ENCODE results near the gene ABCC3.
A peak's percentile ranks its signal among the peaks of the same experiment; 100 is the strongest.

DNA sequence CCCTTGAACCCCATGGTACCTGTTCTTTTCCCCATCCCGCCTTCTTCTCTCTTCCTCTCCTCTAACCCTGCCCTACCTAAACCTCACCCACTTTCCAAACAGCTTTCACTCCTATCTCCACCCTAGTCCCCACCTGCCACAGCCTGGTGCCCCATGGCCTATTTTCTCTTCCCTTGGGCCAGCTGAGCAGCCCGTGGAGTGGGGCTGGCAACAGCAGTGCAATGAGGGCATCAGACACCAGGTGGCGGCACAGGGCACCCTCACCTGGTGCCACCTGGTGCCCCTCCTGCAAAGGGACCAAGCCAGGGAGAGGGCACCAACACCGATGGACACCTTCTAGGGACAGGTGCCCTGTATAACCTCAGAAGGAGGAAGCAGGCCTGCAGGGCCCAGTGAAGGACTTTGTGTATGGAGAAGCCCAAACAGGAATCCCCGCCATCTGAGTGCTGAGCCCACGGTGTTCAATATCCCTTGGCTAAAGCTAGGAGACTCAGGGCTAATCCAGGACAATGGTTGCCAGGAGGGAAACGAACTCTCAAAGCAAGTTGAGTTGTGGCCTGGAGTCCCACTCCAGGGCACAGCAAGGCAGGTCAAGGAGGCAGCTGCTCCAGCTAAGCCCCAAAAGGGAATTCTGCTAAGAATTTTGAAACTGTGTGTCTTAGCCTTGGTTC is 4.0 kb upstream of the ABCC3 start:
- TF ChIP-seq, protein P1, sequence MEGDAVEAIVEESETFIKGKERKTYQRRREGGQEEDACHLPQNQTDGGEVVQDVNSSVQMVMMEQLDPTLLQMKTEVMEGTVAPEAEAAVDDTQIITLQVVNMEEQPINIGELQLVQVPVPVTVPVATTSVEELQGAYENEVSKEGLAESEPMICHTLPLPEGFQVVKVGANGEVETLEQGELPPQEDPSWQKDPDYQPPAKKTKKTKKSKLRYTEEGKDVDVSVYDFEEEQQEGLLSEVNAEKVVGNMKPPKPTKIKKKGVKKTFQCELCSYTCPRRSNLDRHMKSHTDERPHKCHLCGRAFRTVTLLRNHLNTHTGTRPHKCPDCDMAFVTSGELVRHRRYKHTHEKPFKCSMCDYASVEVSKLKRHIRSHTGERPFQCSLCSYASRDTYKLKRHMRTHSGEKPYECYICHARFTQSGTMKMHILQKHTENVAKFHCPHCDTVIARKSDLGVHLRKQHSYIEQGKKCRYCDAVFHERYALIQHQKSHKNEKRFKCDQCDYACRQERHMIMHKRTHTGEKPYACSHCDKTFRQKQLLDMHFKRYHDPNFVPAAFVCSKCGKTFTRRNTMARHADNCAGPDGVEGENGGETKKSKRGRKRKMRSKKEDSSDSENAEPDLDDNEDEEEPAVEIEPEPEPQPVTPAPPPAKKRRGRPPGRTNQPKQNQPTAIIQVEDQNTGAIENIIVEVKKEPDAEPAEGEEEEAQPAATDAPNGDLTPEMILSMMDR (conservative IDR thresholded peaks at IDR 0.05): peak; percentile 95
- no peak for TF ChIP-seq ZFX (IDR thresholded peaks at IDR 0.05)
